HG03439 (cell line): Measurements from ENCODE around the gene PAX5.
A peak's percentile ranks its signal among the peaks of the same experiment; 100 is the strongest.

ENCODE experiments used
- ATAC-seq: cut with Tn5 transposase; IDR thresholded peaks from one replicate; pipeline ENCODE4 v1.9.1; 2021; ENCODE audit warnings: mild to moderate bottlenecking, moderate library complexity; ENCODE audit not compliant: unreplicated experiment

PAX5 gene

GRCh38 chr9:37037503-37038301 lies 3.6 kb upstream of the PAX5 start:
- no peak for ATAC-seq

GRCh38 chr9:37036776-37037502 lies 2.9 kb upstream of the PAX5 start:
- no peak for ATAC-seq

GRCh38 chr9:37036371-37036775 lies 2.3 kb upstream of the PAX5 start:
- no peak for ATAC-seq

DNA sequence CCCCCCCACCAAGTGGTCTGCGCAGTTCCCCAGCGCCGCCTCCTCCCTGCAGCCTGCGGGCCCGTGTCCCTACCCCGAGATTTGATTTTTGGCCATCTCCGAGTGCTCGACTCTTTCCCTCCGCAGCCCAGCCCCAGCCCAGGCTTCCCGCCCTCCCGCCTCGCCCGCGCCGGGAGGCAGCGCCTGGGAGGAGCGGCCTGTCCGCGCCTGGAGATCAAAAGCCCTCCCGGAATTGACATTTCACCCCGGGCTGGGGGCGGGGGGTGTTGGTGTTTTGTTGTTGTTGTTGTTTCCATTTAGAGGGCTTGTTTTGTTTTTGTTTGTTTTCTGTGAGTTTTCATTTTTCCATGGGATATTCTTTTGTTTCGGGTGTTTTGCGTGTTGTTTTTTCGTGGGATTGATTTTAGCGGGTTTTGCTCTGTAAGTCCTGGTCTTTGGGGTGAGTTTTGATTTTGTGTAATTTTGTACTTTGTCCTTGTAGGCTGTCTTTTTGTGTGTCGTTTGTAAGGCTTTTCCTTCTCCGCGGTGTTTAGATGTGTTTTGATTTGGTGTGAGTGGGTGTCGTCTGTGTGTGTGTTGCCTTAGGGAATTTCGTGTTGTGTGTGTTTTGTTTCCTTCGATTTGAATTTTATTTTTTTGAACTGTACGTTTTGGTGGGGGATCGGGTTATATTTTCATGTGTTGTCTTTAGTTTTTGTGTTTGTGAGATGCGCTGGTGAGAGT lies 1.7 kb upstream of the PAX5 start:
- ATAC-seq: no peak

DNA sequence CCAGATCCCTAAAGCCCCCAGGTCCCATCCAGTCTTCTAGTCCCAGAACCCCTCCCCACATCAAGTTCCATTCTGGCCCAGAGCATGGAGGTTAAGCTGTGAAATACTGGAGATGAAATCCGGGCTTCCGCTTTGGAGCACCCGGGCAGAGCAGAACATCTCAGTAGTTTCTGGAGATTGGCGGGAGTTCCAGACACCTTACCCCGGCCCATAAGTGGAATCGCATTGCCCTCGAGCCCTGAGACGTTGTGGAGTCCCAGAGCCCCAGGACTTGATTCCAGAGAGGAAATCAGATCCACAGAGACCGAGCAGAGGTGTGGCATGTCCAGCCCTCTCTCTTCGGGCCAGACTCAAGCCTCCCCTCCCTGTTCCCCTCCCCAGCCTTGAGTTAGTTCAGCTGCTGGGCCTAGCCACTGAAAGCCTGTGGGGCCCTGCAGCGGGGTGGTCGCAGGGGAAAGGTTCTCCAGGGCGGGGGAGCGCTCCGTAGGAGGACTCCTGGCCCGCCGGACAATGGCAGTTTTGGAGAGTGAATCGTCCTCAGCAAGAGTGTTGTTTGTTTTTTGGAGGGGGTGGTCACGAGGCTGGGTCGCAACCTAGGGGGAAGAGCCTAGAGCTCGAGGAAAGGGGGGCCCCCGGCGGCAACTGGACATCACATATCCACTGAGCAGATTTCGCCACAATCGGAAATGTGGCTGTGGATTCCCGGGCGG lies 1.0 kb upstream of the PAX5 start:
- ATAC-seq: no peak

- peak; percentile 25 for ATAC-seq
Observed at GRCh38 chr9:37034305-37034937, 353 bp upstream of the PAX5 start.

DNA sequence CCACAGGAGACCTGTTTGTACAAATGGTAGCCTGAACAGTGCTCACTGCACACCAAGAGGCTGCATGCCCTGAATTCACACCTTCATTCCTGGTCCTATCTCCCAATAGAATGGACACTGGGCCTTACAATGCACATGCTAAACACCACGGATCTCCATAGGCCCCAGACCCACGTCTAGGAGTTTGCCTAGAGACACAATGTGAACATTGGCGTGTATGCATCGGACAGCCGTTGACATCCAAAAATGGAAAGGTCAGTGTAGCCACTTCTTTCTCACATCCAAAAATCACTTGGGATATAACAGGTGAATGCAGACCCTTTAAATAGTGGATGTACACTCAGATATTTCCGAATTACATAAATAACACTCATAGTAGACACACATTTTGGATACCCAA lies 927 bp downstream of the PAX5 start:
- no peak for ATAC-seq

GRCh38 chr9:37032713-37033112 lies 1.4 kb downstream of the PAX5 start:
- no peak for ATAC-seq

DNA sequence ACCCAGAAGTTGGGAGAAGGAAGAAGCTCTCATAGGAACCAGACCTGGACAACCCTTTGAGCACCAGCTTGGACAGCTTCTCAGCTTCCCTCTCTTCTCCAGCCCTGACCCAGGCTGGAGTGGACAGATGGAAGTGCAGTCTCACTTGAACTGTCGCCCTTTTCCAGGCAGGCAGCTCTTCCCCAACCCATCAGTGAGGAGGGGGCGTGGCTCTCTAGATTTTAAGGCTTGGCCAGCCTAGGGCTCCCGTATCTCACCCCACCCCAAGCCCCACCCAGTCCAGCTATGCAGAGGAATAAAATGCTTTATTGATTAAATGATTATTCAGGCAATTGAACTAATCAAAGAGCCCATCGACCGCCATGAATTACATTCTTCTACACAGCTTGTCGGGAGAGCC lies 2.2 kb downstream of the PAX5 start:
- ATAC-seq: no peak

DNA sequence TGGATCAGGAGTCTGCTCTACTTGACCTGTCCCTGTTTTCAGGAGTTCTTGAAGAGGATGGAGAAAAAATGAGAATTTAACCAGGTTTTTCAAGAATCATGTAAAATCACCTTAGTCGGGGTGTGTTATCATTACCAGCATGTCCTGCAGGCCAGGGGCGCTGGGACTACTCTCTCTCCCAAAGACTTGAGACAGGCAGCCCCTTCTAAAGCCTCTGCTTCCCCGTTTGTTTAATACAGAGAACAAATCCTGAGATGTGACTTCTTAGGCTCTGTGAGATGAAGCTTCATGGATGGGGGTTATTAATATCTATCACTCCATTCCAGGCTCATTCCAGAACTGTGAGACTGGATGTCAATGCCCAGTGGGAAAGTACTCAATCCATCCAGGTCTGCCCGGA lies 3.0 kb downstream of the PAX5 start:
- no peak for ATAC-seq

GRCh38 chr9:37030611-37030939 lies 3.5 kb downstream of the PAX5 start:
- no peak for ATAC-seq

- ATAC-seq: no peak
Observed at GRCh38 chr9:37029776-37030610, 4.1 kb downstream of the PAX5 start.

GRCh38 chr9:37029304-37029775 lies 4.7 kb downstream of the PAX5 start:
- ATAC-seq: no peak

- ATAC-seq: no peak
Observed at GRCh38 chr9:37028420-37029031, 5.5 kb downstream of the PAX5 start.

GRCh38 chr9:37027582-37028419 lies 6.3 kb downstream of the PAX5 start:
- ATAC-seq: peak; percentile 68

DNA sequence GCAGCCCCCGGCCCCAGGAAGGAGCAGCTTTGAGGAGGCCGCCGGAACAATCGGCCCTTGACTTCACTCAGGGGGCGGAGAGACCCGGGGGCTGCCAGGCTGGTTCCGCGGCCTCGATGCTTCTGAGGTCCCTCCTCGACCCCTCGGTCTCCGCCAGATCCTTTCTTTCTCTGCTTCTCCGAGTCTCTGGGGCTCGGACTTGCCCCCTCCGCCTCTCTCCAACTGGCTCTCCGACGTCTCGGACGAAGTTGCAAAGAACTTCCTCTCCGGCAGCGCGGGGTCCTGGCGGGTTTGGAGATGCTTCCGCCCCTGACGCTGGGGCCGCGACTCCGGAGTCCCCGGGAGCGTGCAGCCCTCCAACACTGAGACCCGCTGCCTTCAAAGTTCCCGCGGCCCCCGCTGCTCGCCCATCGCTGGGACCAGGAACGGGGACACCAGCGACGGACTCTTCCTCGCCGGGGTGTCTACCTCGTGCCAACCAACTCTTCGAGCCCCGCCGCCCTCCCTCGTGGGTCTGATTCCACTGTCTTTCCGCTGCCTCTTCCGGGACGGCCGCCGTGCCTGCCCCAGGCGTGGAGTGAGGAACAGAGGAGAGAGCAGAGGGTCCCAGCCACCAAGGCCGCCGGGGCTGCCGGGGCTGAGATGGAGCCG lies 7.0 kb downstream of the PAX5 start:
- peak; percentile 0 for ATAC-seq

DNA sequence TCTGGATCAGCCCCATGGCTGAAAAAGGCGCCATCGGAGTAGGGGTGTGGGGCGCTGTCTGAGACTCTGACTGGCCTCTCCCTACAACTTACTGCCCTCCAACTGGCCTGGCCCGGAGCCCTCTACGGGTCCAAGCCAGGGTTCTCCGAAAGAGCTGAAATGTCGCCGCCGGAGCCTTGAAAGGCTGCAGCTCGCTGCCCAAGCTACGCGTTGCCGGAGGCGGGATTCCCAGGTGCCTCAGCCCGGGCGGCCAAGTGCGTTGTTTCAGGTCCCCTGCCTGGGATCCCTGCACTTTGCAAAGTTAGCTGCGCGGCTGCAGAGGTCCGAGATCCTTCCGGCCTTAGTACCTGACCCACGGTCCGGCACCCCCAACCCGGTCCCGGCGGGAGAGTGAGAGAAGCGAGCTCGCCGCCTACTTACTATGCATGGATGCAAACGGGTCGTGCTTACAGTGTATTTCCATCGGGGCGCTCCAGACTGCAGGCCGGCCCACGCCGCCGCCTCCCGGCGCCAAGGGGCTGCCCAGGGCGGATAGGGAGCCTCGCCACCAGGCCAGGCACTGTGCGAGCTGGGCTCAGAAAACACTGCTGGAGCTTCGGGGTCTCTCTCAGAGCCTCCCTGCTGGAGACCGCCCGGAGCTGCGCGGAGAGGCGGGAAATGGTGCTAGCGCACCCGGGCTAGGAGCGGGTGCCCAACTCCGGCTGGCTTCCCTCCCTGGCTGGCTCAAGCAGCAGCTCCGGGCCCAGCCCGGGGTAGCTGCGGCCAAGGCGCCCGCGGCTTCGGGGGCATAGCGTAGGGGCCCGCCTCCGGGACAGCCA lies 7.7 kb downstream of the PAX5 start:
- no peak for ATAC-seq
